NT2/D1 (cell line): ENCODE results near the gene CYTH3.

Experiments used
- DNase-seq: peaks from one replicate; pipeline ENCODE4 v3.0.0-alpha.2; 2011; ENCODE audit warnings: low read depth, low spot score
- H3K27me3 ChIP-seq: 2 replicates; pipeline ENCODE4 v1.6.0; 2011; ENCODE audit warnings: mild to moderate bottlenecking; ENCODE audit not compliant: insufficient read length, insufficient read depth
- H3K36me3 ChIP-seq: 2 replicates; pipeline ENCODE4 v1.6.1; 2011; ENCODE audit warnings: mild to moderate bottlenecking, low read length, mixed read lengths; ENCODE audit not compliant: insufficient read depth, insufficient read length
- H3K4me1 ChIP-seq: 2 replicates; pipeline ENCODE4 v1.5.1; 2011; ENCODE audit not compliant: insufficient read depth, insufficient read length
- H3K4me3 ChIP-seq: 2 replicates; pipeline ENCODE4 v1.5.1; 2011; ENCODE audit warnings: low read depth; ENCODE audit not compliant: insufficient read length
- H3K9ac ChIP-seq: 2 replicates; pipeline ENCODE4 v1.6.0; 2011; ENCODE audit warnings: low read depth; ENCODE audit not compliant: insufficient read length
- H3K9me3 ChIP-seq: 2 replicates; pipeline ENCODE4 v1.5.1; 2011; ENCODE audit warnings: mild to moderate bottlenecking, low read length; ENCODE audit not compliant: insufficient read depth
- SUZ12 ChIP-seq: IDR thresholded peaks from 2 replicates; pipeline ENCODE4 v1.6.1; 2011; ENCODE audit not compliant: insufficient read length, insufficient read depth; ENCODE audit errors: extremely low read depth
- YY1 ChIP-seq: IDR thresholded peaks from 2 replicates; pipeline ENCODE4 v1.6.1; 2011; ENCODE audit not compliant: insufficient read length, insufficient read depth
- ZNF274 ChIP-seq: IDR thresholded peaks from 2 replicates; pipeline ENCODE4 v1.6.1; 2011; ENCODE audit warnings: mild to moderate bottlenecking, low read depth, low read length

The CYTH3 gene

DNA sequence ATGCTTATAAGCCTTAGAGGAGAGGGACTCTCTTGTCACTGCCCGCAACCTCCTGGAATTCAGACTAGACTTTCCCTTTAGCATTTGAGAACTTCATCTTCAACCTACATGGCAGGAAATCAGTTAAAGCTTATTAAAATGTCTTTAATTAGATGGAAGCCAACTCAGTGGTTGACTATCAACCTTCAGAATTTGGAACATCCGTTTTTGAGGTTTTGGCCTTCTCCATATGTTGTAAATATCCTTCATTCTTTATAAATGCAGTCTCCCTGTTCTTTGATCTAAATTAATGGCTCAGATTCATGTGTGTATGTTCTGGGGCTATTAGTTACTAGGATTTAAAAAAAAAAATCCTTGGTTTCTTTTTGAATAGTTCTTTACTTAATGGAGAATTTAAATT is 156.2 kb downstream of the CYTH3 start:
- Histone ChIP-seq H3K4me1 (no peaks in the 10 kb centered on the region), H3K9me3 (peaks cover 12% of the 10 kb centered on the region), H3K9ac (no peak overlapping the region), H3K36me3 (peaks cover 73% of the 10 kb centered on the region), H3K27me3 (no peaks in the 10 kb centered on the region), H3K4me3 (no peak overlapping the region)
- no peak for DNase-seq
- TF ChIP-seq YY1, result no peak
- TF ChIP-seq ZNF274, result no peak
- no peak for TF ChIP-seq SUZ12
